NCI-H1694 treated with DMSO at 0.1 percent for 48 hours (cell line): ENCODE measurements around the gene MON1B.

Experiments used
- DNase-seq: peaks from one replicate; lab custom pipeline; 2025; lab: John Stamatoyannopoulos, UW

The MON1B gene

DNA sequence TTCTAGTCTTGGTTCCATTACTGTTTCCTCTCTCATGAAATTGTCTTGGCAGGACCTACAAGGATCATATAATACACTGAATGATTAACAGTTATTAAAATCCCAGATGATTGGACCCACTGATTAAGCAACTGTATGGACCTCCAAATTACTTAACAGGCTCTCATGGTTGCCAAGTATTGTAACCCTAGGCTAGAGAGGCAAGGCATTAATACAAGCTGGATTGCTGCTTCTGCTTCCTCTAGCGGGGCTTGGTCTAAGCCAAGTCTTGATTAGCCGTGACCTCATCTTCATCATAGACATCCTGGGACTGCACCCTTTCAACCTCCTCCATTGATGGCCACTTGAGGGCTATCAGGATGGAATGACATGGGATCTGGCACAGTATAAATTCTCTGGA, 55.2 kb downstream of the MON1B start:
- no peak for DNase-seq

GRCh38 chr16:77250400-77250799, 59.4 kb downstream of the MON1B start:
- no peak for DNase-seq
